ENCODE measurements around the gene MATR3.

MATR3 gene

GRCh38 chr5:139272471-139273321 is 20.8 kb upstream of the MATR3 start:
- DNase-seq (ENCODE audit: low spot score) = no peak

GRCh38 chr5:139273322-139273571 is 20.3 kb upstream of the MATR3 start:
- DNase-seq (ENCODE audit: low spot score) = no peak

DNA sequence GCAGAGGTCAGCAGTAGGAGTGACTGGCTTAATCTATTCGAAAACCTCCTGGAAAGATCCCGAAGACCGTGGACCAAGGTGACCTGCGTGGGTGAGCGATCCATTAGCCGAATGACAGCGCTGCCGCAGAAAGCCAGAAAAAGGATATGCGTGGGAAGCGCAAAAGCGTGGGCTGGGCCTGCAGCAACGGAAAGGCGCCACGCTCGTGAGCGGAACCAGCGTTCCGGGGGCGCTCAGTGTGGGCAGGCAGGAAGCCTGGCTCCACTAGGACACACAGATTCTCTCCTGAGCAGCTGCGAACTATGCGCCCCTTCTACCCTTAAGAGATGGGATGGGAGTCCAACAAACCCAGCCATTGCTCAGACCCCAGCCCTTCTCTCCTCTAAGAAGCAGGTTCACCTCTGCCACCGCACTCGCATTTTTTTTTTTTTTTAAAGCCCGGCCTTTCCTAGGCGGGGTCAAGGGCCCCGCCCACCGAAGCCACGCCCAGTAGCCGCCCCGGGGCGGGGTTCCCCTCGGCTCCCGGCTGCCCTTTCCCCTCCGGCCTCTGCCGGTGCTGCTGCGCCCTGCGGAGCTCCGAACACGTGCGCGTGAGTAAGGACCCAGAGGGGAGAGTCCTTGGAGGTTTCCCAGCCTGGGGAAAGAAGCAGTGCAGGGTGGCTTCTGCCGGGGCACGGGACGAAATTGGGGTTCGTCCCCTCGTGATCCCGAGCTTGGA is 19.8 kb upstream of the MATR3 start:
- peak; percentile 86 for DNase-seq (ENCODE audit: low spot score)

DNA sequence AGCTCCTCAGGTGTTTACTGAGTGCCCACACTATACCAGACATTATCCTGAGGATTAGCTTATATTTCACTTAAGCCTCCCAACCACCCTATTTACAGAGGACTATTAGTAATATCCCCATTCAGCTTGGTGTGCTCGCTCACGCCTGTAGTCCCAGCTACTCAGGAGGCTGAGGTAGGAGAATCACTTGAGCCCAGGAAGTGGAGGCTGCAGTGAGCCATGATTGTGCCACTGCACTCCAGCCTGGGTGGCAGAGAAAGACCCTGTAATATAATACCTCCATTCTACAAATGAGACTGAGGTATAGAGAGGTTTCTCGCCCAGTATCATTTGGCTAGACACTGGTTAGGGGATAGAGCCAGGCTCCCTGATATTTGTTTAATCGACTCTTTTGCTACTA is 18.0 kb upstream of the MATR3 start:
- DNase-seq (ENCODE audit: low spot score) = no peak

DNA sequence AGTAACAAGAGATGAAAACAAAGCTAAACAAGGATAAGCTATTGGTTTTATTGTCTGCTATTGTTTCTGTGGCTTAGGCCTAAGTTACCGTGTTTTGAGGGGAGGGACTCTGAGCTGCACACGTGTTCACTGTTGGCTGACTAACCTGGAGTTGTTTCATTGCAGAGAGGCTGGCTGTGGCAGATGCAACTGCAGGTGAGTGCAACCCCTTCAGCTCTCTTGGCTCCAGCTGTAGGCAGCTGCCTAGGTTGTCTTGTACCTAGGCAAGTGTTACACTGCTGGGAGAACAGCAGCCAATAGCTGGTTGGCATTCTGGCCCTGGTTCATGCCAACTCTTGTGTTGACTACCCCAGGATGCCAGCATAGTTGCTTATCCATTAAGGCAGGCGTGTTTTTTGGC is 17.6 kb upstream of the MATR3 start:
- DNase-seq (ENCODE audit: low spot score) = no peak

- no peak for DNase-seq (ENCODE audit: low spot score)
These were observed 17.1 kb upstream of the MATR3 start for GRCh38 chr5:139276426-139276825.

DNA sequence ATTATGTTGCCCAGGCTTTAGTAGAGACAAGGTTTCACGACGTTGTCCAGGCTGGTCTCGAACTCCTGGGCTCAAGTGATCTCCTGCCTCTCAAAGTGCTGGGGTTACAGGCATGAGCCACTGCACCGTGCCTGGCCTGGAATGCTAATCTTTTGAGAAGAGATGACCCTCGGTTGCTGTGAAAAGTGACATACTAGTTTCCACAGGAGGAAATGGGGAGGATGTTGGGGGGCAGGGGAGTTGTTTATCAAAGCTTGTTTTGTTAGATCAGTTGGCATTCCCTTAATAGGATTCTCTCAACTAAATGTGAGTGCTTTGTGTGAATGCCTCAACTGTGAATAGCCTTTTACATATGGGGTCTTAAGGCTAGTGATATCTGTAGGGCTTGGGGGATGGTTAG is 16.4 kb upstream of the MATR3 start:
- no peak for DNase-seq (ENCODE audit: low spot score)

GRCh38 chr5:139278540-139279274 is 14.8 kb upstream of the MATR3 start:
- no peak for DNase-seq (ENCODE audit: low spot score)

- no peak for DNase-seq (ENCODE audit: low spot score)
These were observed 11.4 kb upstream of the MATR3 start for GRCh38 chr5:139282197-139282557.

DNA sequence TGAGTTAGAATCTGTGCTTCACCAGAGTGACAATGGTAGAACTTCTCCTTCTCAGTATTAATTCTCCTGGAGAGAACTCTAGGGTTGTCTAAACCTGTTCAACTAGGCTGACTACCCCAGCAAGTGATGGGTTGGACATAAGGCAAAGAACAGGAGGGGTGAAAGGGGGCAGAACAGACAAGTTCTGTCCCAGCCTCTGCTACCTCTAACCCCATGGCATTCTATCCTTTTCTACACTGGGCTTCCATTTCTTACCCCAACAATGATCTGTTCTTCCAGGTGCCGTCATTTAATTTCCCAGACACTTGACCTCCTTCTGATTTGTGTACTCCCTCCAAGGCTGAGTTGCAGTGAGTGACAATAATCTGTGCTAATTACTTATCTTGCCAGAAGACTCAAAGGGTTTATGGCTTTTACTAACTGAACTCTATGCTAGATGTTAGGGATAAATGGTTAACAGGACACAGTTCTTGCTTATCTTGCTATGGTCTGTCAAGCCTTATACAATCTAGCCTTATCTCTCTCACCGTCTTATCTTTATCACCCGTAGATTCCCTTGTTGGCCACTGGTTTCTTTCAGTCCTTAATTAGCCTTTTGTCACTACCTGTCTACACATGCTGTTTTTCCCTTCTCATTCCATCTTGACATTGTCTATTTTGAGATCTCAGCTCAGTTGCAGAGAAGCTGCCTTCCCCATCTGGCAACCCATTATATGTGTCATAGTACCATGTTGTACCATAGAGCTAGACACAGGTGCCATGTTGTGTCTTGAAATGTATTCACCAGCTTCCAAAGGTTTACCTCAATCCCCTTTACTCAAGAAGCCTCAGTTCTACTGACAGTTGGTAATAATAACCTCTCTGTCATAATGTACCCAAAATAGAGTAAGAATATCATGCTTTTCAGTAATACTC is 10.0 kb upstream of the MATR3 start:
- no peak for DNase-seq (ENCODE audit: low spot score)

GRCh38 chr5:139284295-139284694 is 9.2 kb upstream of the MATR3 start:
- no peak for DNase-seq (ENCODE audit: low spot score)

DNA sequence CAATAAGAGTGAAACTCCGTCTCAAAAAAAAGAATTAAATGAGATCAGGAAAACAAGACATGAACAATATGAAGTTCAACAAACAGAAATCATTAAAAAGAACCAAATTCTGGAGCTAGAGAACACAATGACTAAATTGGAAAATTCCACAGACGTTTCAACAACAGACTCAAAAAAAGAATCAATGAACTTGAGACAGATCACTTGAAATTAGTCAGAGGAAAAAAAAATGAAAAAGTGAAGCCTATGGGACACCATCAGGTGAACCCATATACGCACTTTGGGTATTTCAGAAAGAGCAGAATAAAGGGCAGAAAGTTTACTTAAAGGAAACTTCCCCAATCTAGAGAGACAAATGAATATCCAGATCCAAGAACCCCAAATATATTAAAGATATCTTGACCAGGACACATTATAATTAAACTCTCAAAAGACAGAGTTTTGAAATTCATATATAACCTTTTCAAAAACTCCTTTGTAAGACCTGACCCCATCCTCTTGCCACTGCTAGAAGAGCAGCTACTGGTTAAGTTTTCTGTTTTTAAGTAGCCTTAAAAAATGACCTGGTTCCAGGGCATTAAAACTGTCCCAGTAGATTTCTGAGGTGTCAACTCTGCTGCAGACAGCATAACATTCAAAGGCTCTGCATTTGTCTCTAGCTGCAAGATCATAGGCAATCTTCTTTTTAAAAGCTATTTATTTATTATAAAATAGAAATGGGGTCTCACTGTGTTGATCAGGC is 7.7 kb upstream of the MATR3 start:
- DNase-seq (ENCODE audit: low spot score) = no peak

DNA sequence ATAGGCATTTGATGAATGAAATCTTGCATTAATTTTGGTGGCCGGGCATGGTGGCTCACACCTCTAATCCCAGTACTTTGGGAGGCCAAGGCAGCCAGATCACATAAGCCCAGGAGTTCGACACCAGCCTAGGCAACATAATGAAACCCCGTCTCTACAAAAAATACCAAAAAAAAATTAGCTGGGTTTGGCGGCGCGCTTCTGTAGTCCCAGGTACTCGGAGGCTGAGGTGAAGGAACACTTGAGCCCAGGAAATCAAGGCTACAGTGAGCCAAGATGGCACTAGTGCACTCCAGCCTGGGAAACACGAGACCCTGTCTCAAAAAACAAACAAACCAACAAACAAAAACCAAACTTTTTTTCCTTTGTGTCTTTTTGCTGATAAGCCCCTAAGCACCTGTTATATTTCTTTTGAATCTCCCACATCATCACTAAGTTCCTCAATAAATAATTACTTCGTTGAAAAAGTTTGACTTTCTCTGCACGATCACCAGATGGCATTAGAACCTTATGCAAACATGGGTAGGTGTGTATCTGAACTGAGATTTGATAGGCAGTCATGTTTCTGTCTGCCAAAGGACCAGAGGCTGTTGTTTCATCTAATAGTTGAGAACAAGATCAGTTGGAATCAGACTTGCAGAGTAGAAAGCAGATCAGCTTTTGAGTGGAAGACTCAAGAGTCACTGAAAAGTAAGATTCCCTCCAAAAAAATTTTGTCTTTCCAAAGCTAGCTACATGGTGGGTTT is 5.5 kb upstream of the MATR3 start:
- no peak for DNase-seq (ENCODE audit: low spot score)

- DNase-seq (ENCODE audit: low spot score) = no peak
These were observed 2.5 kb upstream of the MATR3 start for GRCh38 chr5:139291051-139291450.

DNA sequence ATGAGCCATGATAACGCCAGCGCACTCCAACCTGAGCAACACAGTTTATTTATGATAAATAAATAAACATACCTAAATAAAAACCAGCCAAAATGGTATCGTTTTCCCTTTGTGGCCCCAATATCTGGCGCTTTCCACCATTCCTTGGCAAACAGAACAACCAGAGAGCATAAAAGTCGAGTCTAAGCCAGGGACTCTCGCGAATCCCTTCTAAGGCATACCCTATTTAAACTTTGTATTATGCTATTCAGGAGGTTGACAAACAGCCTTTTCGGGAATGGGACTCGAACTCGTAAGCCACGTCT is 386 bp upstream of the MATR3 start:
- DNase-seq (ENCODE audit: low spot score) = no peak

GRCh38 chr5:139294374-139295165 is 1.0 kb downstream of the MATR3 start:
- DNase-seq (ENCODE audit: low spot score) = peak; percentile 61

GRCh38 chr5:139295346-139296057 is 2.0 kb downstream of the MATR3 start:
- peak; percentile 18 for DNase-seq (ENCODE audit: low spot score)

DNA sequence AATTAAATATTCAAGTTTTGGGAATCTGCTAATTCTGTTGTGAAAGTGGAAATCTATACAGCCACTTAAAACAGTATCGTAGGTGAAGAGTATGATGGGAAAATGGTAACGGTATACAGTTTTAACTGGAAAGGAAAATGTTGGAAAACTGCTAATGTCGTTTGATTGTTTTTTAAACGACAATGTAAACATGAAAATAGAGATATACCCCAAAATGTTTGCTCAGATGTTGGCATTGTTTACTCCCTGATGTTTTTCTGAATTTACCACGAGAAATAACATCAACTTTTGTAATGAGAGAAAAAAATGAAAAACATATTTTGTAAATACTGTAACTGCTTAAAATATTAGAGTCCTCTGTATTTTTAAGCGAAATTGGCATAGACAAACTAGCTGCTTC is 2.7 kb downstream of the MATR3 start:
- no peak for DNase-seq (ENCODE audit: low spot score)

- no peak for DNase-seq (ENCODE audit: low spot score)
These were observed 3.4 kb downstream of the MATR3 start for GRCh38 chr5:139296862-139297326.

Data from kidney capillary endothelial cell (primary cell).